ENCODE measurements around the gene ASH1L. TPM values are rescaled to one million over a fixed set of nuclear protein-coding genes. Genes with fewer than 3 reads are reported as not detected.

The ASH1L gene
- total RNA-seq, 1 donor from 2014 or later, result 28.5 TPM

DNA sequence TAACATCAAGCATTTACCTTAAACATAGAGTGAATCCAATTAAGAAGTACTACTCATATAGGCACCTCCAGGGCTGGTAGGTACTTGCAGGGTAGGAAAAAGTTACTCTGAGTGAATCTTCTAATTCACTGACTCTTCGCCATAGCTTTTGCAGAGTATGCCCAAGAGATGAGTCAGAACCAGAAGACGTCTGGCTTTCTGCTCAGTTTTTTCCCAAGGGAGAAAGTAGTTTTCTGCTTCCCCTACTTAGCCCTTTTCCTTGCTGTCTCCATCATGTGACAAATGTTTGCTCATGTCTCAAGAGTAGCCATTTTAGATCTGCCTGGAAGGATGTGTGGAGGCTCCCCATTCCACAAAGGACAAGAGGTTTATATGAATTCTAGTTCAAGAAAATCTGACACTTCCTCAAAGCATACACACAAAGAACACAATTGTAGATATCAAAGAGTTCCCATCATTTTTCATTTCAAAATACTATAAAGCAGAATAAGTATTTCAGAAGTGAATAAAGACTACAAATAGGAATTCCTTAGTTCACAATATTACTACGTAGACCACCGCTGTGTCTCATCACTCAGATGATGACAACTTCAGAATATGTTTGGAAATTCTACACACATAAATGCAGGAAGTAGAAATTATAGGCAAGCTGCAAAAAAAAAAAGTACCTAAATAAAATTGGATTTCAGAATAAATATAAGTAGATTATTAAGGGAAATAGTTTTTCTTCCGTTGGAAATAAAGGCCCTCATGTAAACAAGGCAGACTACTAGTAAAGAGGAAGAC, 98.5 kb downstream of the ASH1L start:
- H3K9me3 Mint-ChIP-seq (ENCODE audit: unreplicated experiment), result no peaks in the 10 kb centered on the region
- TF ChIP-seq, protein P1, sequence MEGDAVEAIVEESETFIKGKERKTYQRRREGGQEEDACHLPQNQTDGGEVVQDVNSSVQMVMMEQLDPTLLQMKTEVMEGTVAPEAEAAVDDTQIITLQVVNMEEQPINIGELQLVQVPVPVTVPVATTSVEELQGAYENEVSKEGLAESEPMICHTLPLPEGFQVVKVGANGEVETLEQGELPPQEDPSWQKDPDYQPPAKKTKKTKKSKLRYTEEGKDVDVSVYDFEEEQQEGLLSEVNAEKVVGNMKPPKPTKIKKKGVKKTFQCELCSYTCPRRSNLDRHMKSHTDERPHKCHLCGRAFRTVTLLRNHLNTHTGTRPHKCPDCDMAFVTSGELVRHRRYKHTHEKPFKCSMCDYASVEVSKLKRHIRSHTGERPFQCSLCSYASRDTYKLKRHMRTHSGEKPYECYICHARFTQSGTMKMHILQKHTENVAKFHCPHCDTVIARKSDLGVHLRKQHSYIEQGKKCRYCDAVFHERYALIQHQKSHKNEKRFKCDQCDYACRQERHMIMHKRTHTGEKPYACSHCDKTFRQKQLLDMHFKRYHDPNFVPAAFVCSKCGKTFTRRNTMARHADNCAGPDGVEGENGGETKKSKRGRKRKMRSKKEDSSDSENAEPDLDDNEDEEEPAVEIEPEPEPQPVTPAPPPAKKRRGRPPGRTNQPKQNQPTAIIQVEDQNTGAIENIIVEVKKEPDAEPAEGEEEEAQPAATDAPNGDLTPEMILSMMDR (IDR thresholded peaks at IDR 0.05; ENCODE audit: unreplicated experiment), result no peak
- no peaks in the 10 kb centered on the region for H3K27me3 Mint-ChIP-seq (ENCODE audit: unreplicated experiment)
- H3K36me3 Mint-ChIP-seq (ENCODE audit: low read depth, unreplicated experiment), result no peaks in the 10 kb centered on the region
- H3K27ac Mint-ChIP-seq (ENCODE audit: unreplicated experiment), result no peak overlapping the region
- no peak for DNase-seq (ENCODE audit: low spot score)
- no peak overlapping the region for H3K4me3 Mint-ChIP-seq (ENCODE audit: unreplicated experiment)
- no peaks in the 10 kb centered on the region for H3K4me1 Mint-ChIP-seq (ENCODE audit: unreplicated experiment)

GRCh38 chr1:155458111-155458510, 104.5 kb downstream of the ASH1L start:
- Mint-ChIP-seq H3K4me1 (ENCODE audit: unreplicated experiment) (peaks cover 4% of the 10 kb centered on the region), H3K27me3 (ENCODE audit: unreplicated experiment) (no peaks in the 10 kb centered on the region), H3K9me3 (ENCODE audit: unreplicated experiment) (no peaks in the 10 kb centered on the region), H3K36me3 (ENCODE audit: low read depth, unreplicated experiment) (no peaks in the 10 kb centered on the region), H3K4me3 (ENCODE audit: unreplicated experiment) (no peak overlapping the region), H3K27ac (ENCODE audit: unreplicated experiment) (no peak overlapping the region)
- TF ChIP-seq, protein P1 (IDR thresholded peaks at IDR 0.05; ENCODE audit: unreplicated experiment), result no peak
- DNase-seq (ENCODE audit: low spot score), result no peak

- Mint-ChIP-seq H3K36me3 (ENCODE audit: low read depth, unreplicated experiment) (no peaks in the 10 kb centered on the region), H3K9me3 (ENCODE audit: unreplicated experiment) (no peaks in the 10 kb centered on the region), H3K4me3 (ENCODE audit: unreplicated experiment) (no peak overlapping the region), H3K27me3 (ENCODE audit: unreplicated experiment) (no peaks in the 10 kb centered on the region), H3K27ac (ENCODE audit: unreplicated experiment) (no peak overlapping the region), H3K4me1 (ENCODE audit: unreplicated experiment) (peaks cover 4% of the 10 kb centered on the region)
- TF ChIP-seq, protein P1 (IDR thresholded peaks at IDR 0.05; ENCODE audit: unreplicated experiment), result no peak
- DNase-seq (ENCODE audit: low spot score), result no peak
Measured at GRCh38 chr1:155457266-155457665, 105.3 kb downstream of the ASH1L start.

GRCh38 chr1:155455588-155456195, 106.9 kb downstream of the ASH1L start:
- Mint-ChIP-seq H3K27ac (ENCODE audit: unreplicated experiment) (no peak overlapping the region), H3K4me3 (ENCODE audit: unreplicated experiment) (no peak overlapping the region), H3K9me3 (ENCODE audit: unreplicated experiment) (no peaks in the 10 kb centered on the region), H3K36me3 (ENCODE audit: low read depth, unreplicated experiment) (no peaks in the 10 kb centered on the region), H3K4me1 (ENCODE audit: unreplicated experiment) (peaks cover 4% of the 10 kb centered on the region), H3K27me3 (ENCODE audit: unreplicated experiment) (no peaks in the 10 kb centered on the region)
- no peak for DNase-seq (ENCODE audit: low spot score)
- TF ChIP-seq, protein P1 (IDR thresholded peaks at IDR 0.05; ENCODE audit: unreplicated experiment), result no peak

DNA sequence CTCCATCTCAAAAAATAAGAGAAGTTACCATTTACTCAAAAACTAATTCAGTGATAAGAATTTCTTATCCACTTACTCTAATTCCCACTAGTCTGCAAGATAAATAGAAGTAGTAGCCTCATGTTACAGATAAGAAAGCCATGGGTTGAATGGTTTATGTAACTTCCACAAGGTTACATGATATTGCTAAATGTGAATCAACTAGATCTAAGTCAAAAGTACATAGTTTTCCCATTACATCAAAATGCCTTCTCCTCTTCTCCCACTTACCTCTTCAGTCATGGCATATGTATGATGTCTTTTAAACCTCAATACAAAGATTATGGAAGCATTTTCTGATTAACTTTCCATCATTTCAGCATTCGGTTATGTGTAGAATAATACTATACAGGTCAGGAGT, 108.5 kb downstream of the ASH1L start:
- H3K27ac Mint-ChIP-seq (ENCODE audit: unreplicated experiment), result no peak overlapping the region
- no peak for DNase-seq (ENCODE audit: low spot score)
- no peaks in the 10 kb centered on the region for H3K9me3 Mint-ChIP-seq (ENCODE audit: unreplicated experiment)
- H3K36me3 Mint-ChIP-seq (ENCODE audit: low read depth, unreplicated experiment), result peaks cover 3% of the 10 kb centered on the region
- peaks cover 4% of the 10 kb centered on the region for H3K4me1 Mint-ChIP-seq (ENCODE audit: unreplicated experiment)
- H3K27me3 Mint-ChIP-seq (ENCODE audit: unreplicated experiment), result no peaks in the 10 kb centered on the region
- TF ChIP-seq, protein P1 (IDR thresholded peaks at IDR 0.05; ENCODE audit: unreplicated experiment), result no peak
- H3K4me3 Mint-ChIP-seq (ENCODE audit: unreplicated experiment), result no peak overlapping the region

Measured in endothelial cell (in vitro differentiated cells).